ENCODE measurements around the gene CTDSPL. TPM values are rescaled to one million over a fixed set of nuclear protein-coding genes. Genes with fewer than 3 reads are reported as not detected.
A peak's percentile ranks its signal among the peaks of the same experiment; 100 is the strongest.

The CTDSPL gene
- total and polyA plus RNA-seq, 2 donors from 2014 or later = 55.9 to 78.3 TPM

DNA sequence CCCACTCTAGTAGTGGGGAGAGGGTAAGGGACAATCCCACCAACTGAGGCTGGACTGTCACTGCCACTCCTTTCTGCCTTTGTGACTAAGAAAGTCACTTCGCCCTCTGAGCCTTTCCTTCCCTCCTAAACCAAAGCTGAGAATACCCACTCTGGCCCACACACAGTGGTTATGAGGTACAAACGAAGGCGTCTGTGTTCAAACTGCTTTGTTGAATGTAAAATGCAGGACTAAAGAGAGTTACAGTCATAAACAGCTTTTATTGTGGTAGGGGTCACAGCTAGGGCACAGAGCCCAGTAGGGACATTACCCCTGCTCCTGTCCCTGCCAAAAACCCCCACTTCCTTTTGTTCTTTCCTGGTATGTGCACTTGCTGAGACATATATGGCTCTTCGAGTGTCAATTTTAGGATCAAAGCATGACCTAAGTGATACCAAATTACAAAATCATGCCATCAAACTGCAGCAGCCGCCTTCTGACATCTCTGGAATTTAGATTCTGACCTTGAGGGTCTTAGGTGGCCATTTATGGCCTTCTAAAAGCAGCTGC is 45.1 kb downstream of the CTDSPL start:
- DNase-seq = peak in 2 of 5 donors; percentile 35 to 42
- intact Hi-C loops (cut with DNase I) = no loop called here
- Histone ChIP-seq H3K4me1 (ENCODE audit: control insufficient read depth in 2 of 3, insufficient read depth in 2 of 3, low read depth in 1 of 3, low read length in 3 of 3) (peaks cover 6 to 70% (median 56%) of the 10 kb centered on the region in 3 donors), H3K27ac (ENCODE audit: low read depth in 2 of 2, low read length in 2 of 2) (peak overlapping the region; percentile 71 to 74), H3K27me3 (ENCODE audit: control insufficient read depth, insufficient read depth, low read length) (no peaks in the 10 kb centered on the region), H3K4me3 (ENCODE audit: low read length in 3 of 3) (no peak overlapping the region), H3K9ac (ENCODE audit: low read length in 3 of 3) (peak overlapping the region in 1 of 3 donors; percentile 14), H3K9me3 (ENCODE audit: control insufficient read depth in 2 of 3, insufficient read depth in 1 of 3, low read length in 3 of 3) (no peaks in the 10 kb centered on the region), H3K36me3 (ENCODE audit: control insufficient read depth in 2 of 3, insufficient read depth in 3 of 3, low read length in 3 of 3) (no peaks in the 10 kb centered on the region)
- no peak for FAIRE-seq
- TF ChIP-seq, protein P1, sequence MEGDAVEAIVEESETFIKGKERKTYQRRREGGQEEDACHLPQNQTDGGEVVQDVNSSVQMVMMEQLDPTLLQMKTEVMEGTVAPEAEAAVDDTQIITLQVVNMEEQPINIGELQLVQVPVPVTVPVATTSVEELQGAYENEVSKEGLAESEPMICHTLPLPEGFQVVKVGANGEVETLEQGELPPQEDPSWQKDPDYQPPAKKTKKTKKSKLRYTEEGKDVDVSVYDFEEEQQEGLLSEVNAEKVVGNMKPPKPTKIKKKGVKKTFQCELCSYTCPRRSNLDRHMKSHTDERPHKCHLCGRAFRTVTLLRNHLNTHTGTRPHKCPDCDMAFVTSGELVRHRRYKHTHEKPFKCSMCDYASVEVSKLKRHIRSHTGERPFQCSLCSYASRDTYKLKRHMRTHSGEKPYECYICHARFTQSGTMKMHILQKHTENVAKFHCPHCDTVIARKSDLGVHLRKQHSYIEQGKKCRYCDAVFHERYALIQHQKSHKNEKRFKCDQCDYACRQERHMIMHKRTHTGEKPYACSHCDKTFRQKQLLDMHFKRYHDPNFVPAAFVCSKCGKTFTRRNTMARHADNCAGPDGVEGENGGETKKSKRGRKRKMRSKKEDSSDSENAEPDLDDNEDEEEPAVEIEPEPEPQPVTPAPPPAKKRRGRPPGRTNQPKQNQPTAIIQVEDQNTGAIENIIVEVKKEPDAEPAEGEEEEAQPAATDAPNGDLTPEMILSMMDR (IDR thresholded peaks at IDR 0.05; ENCODE audit: borderline replicate concordance, extremely low read depth, insufficient read depth) = no peak

DNA sequence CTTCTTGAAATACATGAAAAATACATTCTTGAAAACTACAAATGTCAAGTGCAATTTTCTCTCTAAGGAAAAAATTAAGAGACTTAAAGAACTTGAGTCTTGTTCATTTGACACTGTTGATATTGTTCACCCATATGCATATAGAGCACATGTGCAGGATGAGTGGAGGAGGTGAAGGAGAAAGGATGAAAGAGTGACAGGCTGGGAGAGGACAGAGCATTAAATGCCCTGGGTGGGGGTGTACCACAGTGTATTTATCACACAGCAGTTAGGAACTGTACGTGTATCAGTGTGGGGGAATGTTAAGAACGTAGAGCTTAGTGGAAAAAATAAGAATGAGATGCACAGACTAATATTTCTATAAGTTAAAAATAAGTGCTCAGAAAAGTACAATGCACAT is 45.7 kb downstream of the CTDSPL start:
- no peaks in the 10 kb centered on the region for H3K36me3 ChIP-seq (ENCODE audit: control insufficient read depth in 2 of 3, insufficient read depth in 3 of 3, low read length in 3 of 3)
- H3K27ac ChIP-seq (ENCODE audit: low read depth in 2 of 2, low read length in 2 of 2) = no peak overlapping the region
- no peak overlapping the region for H3K4me3 ChIP-seq (ENCODE audit: low read length in 3 of 3)
- DNase-seq (no peak), FAIRE-seq (no peak)
- peaks cover 6 to 76% (median 56%) of the 10 kb centered on the region in 3 donors for H3K4me1 ChIP-seq (ENCODE audit: control insufficient read depth in 2 of 3, insufficient read depth in 2 of 3, low read depth in 1 of 3, low read length in 3 of 3)
- H3K9me3 ChIP-seq (ENCODE audit: control insufficient read depth in 2 of 3, insufficient read depth in 1 of 3, low read length in 3 of 3) = no peaks in the 10 kb centered on the region
- H3K9ac ChIP-seq (ENCODE audit: low read length in 3 of 3) = no peak overlapping the region
- H3K27me3 ChIP-seq (ENCODE audit: control insufficient read depth, insufficient read depth, low read length) = no peaks in the 10 kb centered on the region
- intact Hi-C loops (cut with DNase I) = no loop called here
- TF ChIP-seq, protein P1 (IDR thresholded peaks at IDR 0.05; ENCODE audit: borderline replicate concordance, extremely low read depth, insufficient read depth) = no peak

DNA sequence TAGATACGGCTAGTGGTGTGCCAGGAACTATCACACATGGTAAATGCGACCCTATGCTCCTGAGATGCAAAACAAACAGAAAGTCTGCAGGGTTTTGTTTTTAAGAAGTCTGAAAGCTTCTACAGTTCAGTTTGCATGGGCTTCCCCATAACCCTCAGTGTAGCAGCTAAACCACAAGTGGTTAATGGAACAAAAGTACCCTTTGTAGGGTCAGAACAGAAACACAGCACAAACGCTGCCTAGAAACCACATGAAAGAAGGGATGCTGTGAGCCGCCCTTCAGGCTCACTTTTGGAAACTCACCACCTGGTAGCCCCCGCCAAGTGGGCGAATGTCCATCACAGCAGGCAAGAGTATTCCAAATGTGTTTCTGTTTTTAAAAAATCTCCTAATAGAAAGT is 46.2 kb downstream of the CTDSPL start:
- DNase-seq = no peak
- H3K4me1 ChIP-seq (ENCODE audit: control insufficient read depth in 2 of 3, insufficient read depth in 2 of 3, low read depth in 1 of 3, low read length in 3 of 3) = peaks cover 6 to 71% (median 58%) of the 10 kb centered on the region in 3 donors

More for the DNA sequence above, 46.2 kb downstream of the CTDSPL start:
- intact Hi-C loops (cut with DNase I) = no loop called here
- H3K27ac ChIP-seq (ENCODE audit: low read depth in 2 of 2, low read length in 2 of 2) = no peak overlapping the region
- no peaks in the 10 kb centered on the region for H3K36me3 ChIP-seq (ENCODE audit: control insufficient read depth in 2 of 3, insufficient read depth in 3 of 3, low read length in 3 of 3)
- no peak overlapping the region for H3K9ac ChIP-seq (ENCODE audit: low read length in 3 of 3)
- no peaks in the 10 kb centered on the region for H3K9me3 ChIP-seq (ENCODE audit: control insufficient read depth in 2 of 3, insufficient read depth in 1 of 3, low read length in 3 of 3)
- TF ChIP-seq, protein P1 (IDR thresholded peaks at IDR 0.05; ENCODE audit: borderline replicate concordance, extremely low read depth, insufficient read depth) = no peak
- no peak overlapping the region for H3K4me3 ChIP-seq (ENCODE audit: low read length in 3 of 3)
- H3K27me3 ChIP-seq (ENCODE audit: control insufficient read depth, insufficient read depth, low read length) = no peaks in the 10 kb centered on the region
- no peak for FAIRE-seq

Data from kidney (tissue), 14 donors.